PC-9 (cell line): ENCODE results near the gene GRIFIN. TPM values are rescaled to one million over a fixed set of nuclear protein-coding genes. Genes with fewer than 3 reads are reported as not detected.

ENCODE experiments used
- BruUV-seq: library from RNA; stranded (reverse); fragments of 400-500 nt; replicated peaks from 2 replicates; lab custom pipeline; 2021; lab: Mats Ljungman, UMichigan
- CTCF ChIA-PET: fragments of 300-600 bp; sonication (Branson Sonifier 250); formaldehyde crosslinking; loops from one replicate; lab custom pipeline; 2022; ENCODE audit warnings: antibody characterized with exemption; lab: Charles Lee
- POLR2A ChIA-PET: fragments of 300-600 bp; sonication (Branson Sonifier 250); formaldehyde crosslinking; loops from one replicate; lab custom pipeline; 2022; ENCODE audit warnings: antibody characterized with exemption; ENCODE audit not compliant: unreplicated experiment; lab: Charles Lee
- DNase-seq, 2 experiments: peaks; one replicate each; pipeline versions ENCODE4 v3.0.0 to v3.0.0-alpha.2; 2015 to 2022; ENCODE audit warnings: mixed read lengths in 1 of 2
- H2AFZ ChIP-seq: fragments of 200-600 bp; sonication (generic); 2 replicates; pipeline ENCODE4 v1.8.1; 2017; ENCODE audit warnings: antibody characterized with exemption
- H3F3A ChIP-seq: fragments of 200-600 bp; sonication (generic); 2 replicates; pipeline ENCODE4 v1.8.1; 2017; ENCODE audit warnings: antibody characterized with exemption, mild to moderate bottlenecking, low read depth; ENCODE audit not compliant: insufficient read depth
- H3K27ac ChIP-seq: fragments of 200-600 bp; sonication (generic); 2 replicates; pipeline ENCODE4 v1.6.1; 2016; ENCODE audit warnings: mixed run types
- H3K27me3 ChIP-seq: fragments of 200-600 bp; sonication (generic); 2 replicates; pipeline ENCODE4 v1.6.1; 2016; ENCODE audit warnings: low read depth, mixed run types; ENCODE audit not compliant: insufficient read depth
- H3K36me3 ChIP-seq: fragments of 200-600 bp; sonication (generic); 2 replicates; pipeline ENCODE4 v1.6.1; 2016; ENCODE audit warnings: low read depth, mixed run types
- H3K4me1 ChIP-seq: fragments of 200-600 bp; sonication (generic); replicated peaks from 2 replicates; pipeline ENCODE4 v1.6.1; 2016; ENCODE audit warnings: mixed run types; ENCODE audit not compliant: insufficient read depth
- H3K4me2 ChIP-seq: fragments of 200-600 bp; sonication (generic); 2 replicates; pipeline ENCODE4 v1.6.1; 2017; ENCODE audit warnings: mixed run types
- H3K4me3 ChIP-seq: fragments of 200-600 bp; sonication (generic); 2 replicates; pipeline ENCODE4 v1.6.1; 2016; ENCODE audit warnings: mixed run types
- H3K79me2 ChIP-seq: fragments of 200-600 bp; sonication (generic); 2 replicates; pipeline ENCODE4 v1.6.1; 2017; ENCODE audit warnings: low read depth, mixed run types
- H3K9me2 ChIP-seq: fragments of 200-600 bp; sonication (generic); 2 replicates; pipeline ENCODE4 v1.8.1; 2017; ENCODE audit warnings: mild to moderate bottlenecking; ENCODE audit not compliant: insufficient read depth
- H3K9me3 ChIP-seq: fragments of 200-600 bp; sonication (generic); 2 replicates; pipeline ENCODE4 v1.8.1; 2016; ENCODE audit warnings: low read depth; ENCODE audit not compliant: insufficient read depth
- H4K20me1 ChIP-seq: fragments of 200-600 bp; sonication (generic); 2 replicates; pipeline ENCODE4 v1.8.1; 2017; ENCODE audit not compliant: insufficient read depth
- CTCF ChIP-seq: fragments of 200-600 bp; sonication (generic); conservative IDR thresholded peaks from 2 replicates; pipeline ENCODE4 v1.6.1; 2017; ENCODE audit warnings: mixed run types, antibody characterized with exemption, mild to moderate bottlenecking, moderate library complexity
- EZH2 ChIP-seq: fragments of 200-600 bp; sonication (generic); IDR thresholded peaks from 2 replicates; pipeline ENCODE4 v1.8.0; 2017; ENCODE audit warnings: antibody characterized with exemption, low read depth
- intact Hi-C: fragments of 100-400 bp; cut with micrococcal nuclease; formaldehyde crosslinking; loops from one replicate; pipeline ENCODE4 v1.10.0; 2022; ENCODE audit not compliant: unreplicated experiment
- total RNA-seq: library from RNA; stranded (reverse); gene quantifications from 2 replicates; pipeline ENCODE4 v1.2.3, GENCODE V29; 2021

The GRIFIN gene
- total RNA-seq, 1 experiment from 2014 or later: not detected

DNA sequence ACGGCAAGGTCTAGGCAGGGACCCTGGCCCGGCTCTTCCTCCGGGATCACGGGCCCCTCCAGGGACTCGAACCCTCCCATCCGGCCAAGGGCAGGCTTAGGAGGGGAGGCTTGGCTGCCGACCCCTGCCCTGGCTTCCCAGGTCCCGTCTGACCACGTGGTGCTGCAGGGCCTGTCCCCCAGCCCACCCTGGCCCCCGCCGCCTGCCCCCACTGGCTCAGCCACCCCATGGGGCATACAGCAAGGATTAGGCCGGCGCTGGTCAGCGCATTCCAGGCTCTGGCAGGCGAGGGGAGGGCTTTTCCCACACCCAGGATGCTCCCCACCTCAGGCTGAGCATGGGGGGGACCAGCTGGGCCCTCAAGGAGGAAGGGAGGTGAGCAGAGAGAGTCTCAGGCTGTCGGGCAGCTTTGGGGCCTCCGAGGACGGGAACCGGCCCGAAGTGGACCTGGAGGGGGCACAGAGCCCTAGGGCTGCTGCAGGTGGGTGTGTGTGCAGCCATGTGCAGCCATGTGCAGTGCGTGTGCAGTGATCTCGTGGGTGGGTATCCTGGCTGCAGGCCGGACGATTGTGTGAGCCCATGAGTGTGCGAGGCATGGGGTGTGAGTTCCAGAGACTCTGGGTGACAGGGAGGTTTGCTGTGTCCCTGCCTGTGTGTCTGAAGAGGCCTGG is 713 bp upstream of the GRIFIN start:
- no peaks in the 10 kb centered on the region for H3K9me2 ChIP-seq
- no peaks in the 10 kb centered on the region for H3K9me3 ChIP-seq
- peaks cover 8% of the 10 kb centered on the region; the same call in 1 of the 2 replicates for H3K4me1 ChIP-seq
- POLR2A ChIA-PET: no interaction called here
- H3K27ac ChIP-seq: no peak overlapping the region
- intact Hi-C loops: loop anchor here (1.0 to 5.0 kb wide), 4 partner anchors 45 to 232 kb away; partner anchors contain the start of genes BRAT1 and IQCE
- CTCF ChIA-PET: no interaction called here
- TF ChIP-seq CTCF: no peak
- no peak for TF ChIP-seq EZH2
- BruUV-seq: no TSS peak
- H3F3A ChIP-seq: peaks cover 13% of the 10 kb centered on the region; the same call in 1 of the 2 replicates
- no peak for DNase-seq
- H3K36me3 ChIP-seq: no peaks in the 10 kb centered on the region
- H3K27me3 ChIP-seq: peaks cover 3% of the 10 kb centered on the region; the same call in 1 of the 2 replicates
- H2AFZ ChIP-seq: no peak overlapping the region
- H4K20me1 ChIP-seq: no peaks in the 10 kb centered on the region
- no peak overlapping the region for H3K4me2 ChIP-seq
- H3K4me3 ChIP-seq: no peak overlapping the region
- no peaks in the 10 kb centered on the region for H3K79me2 ChIP-seq

GRCh38 chr7:2475678-2476015 is 551 bp downstream of the GRIFIN start:
- BruUV-seq: no TSS peak
- CTCF ChIA-PET: no interaction called here

More at GRCh38 chr7:2475678-2476015, 551 bp downstream of the GRIFIN start:
- no peak for TF ChIP-seq CTCF
- no peak for TF ChIP-seq EZH2
- Histone ChIP-seq H3F3A (peaks cover 18% of the 10 kb centered on the region; the same call in 1 of the 2 replicates), H3K4me1 (peaks cover 13% of the 10 kb centered on the region), H2AFZ (no peak overlapping the region), H3K4me3 (no peak overlapping the region), H3K27ac (no peak overlapping the region), H3K79me2 (no peaks in the 10 kb centered on the region), H3K9me2 (no peaks in the 10 kb centered on the region), H3K9me3 (no peaks in the 10 kb centered on the region), H3K4me2 (no peak overlapping the region), H3K36me3 (no peaks in the 10 kb centered on the region), H4K20me1 (no peaks in the 10 kb centered on the region), H3K27me3 (peaks cover 3% of the 10 kb centered on the region; the same call in 1 of the 2 replicates)
- intact Hi-C loops: loop anchor here (5.0 kb wide), 2 partner anchors 47 to 82 kb away; partner anchors contain the start of genes BRAT1 and IQCE
- POLR2A ChIA-PET: no interaction called here
- DNase-seq: no peak
